Sigmoid colon (tissue), 7 donors: ENCODE data around the gene HEATR9. TPM values are rescaled to one million over a fixed set of nuclear protein-coding genes. Genes with fewer than 3 reads are reported as not detected.

ENCODE experiments used
- DNase-seq: peaks from one replicate; pipeline ENCODE4 v3.0.0-alpha.2; 2019
- H3K27ac ChIP-seq, 4 donors: fragments of 200-600 bp; sonication (generic); one replicate each; pipeline ENCODE4 v1.5.1; 2016 to 2019; ENCODE audit warnings: mild to moderate bottlenecking in 1 of 4
- H3K27me3 ChIP-seq, 3 donors: fragments of 200-600 bp; sonication (generic); one replicate each; pipeline ENCODE4 v1.5.1; 2019; ENCODE audit warnings: mild to moderate bottlenecking in 1 of 3
- H3K36me3 ChIP-seq, 4 donors: fragments of 200-600 bp; sonication (generic); one replicate each; pipeline ENCODE4 v1.5.1; 2016 to 2019
- H3K4me1 ChIP-seq, 4 donors: fragments of 200-600 bp; sonication (generic); one replicate each; pipeline ENCODE4 v1.5.1; 2017 to 2019
- H3K4me3 ChIP-seq, 4 donors: fragments of 200-600 bp; sonication (generic); one replicate each; pipeline ENCODE4 v1.5.1; 2017 to 2019; ENCODE audit warnings: mild to moderate bottlenecking in 2 of 4, moderate library complexity in 1 of 4
- H3K9me3 ChIP-seq, 4 donors: fragments of 200-600 bp in 3 of 4; sonication (generic) in 3 of 4; one replicate each; pipeline versions ENCODE4 v1.5.1 to v1.6.1; 2013 to 2019
- CTCF ChIP-seq, 4 experiments: fragments of 450-650 bp in 3 of 4; fragments of 200-600 bp in 1 of 4; IDR thresholded peaks; one replicate each; pipeline ENCODE4 v1.5.1; 2016 to 2019; ENCODE audit warnings: antibody characterized with exemption in 4 of 4, mild to moderate bottlenecking in 3 of 4, moderate library complexity in 2 of 4
- EP300 ChIP-seq, 4 donors: sonication (generic); formaldehyde crosslinking; IDR thresholded peaks; one replicate each; pipeline ENCODE4 v1.6.1; 2017; ENCODE audit warnings: antibody characterized with exemption in 4 of 4
- POLR2A ChIP-seq, 2 donors: fragments of 450-650 bp; IDR thresholded peaks; one replicate each; pipeline ENCODE4 v1.6.1; 2016; ENCODE audit warnings: antibody characterized with exemption in 2 of 2, mild to moderate bottlenecking in 2 of 2, moderate library complexity in 2 of 2
- POLR2AphosphoS5 ChIP-seq, 4 donors: sonication (generic); formaldehyde crosslinking; IDR thresholded peaks; one replicate each; pipeline ENCODE4 v1.6.1; 2017; ENCODE audit warnings: antibody characterized with exemption in 4 of 4
- WGBS, 2 donors: extraction: QIAGEN DNeasy Blood & Tissue Kit; methylation state at CpG; one replicate each; pipeline ENCODE4 v1.1.7; 2013; 5-methylcytosine and 5-hydroxymethylcytosine counted together
- intact Hi-C: fragments of 100-400 bp; cut with DNase I; formaldehyde crosslinking; loops from one replicate; pipeline ENCODE4 v1.15.1; 2023
- polyA plus RNA-seq, 3 donors: library from polyadenylated mRNA; stranded (reverse); fragments of 200-250 nt; gene quantifications; one replicate each; pipeline ENCODE4 v1.2.3, GENCODE V29; 2013
- total RNA-seq, 4 donors: library from RNA; depleted of rRNA; stranded (reverse); fragments of >200 nt; gene quantifications; one replicate each; pipeline ENCODE4 v1.1.0, GENCODE V29; 2016
- donor health status: healthy with polysubstance abuse.
- donor health status: Bipolar disorder and iron deficiency.
- donor health status: healthy.

HEATR9 gene
- total and polyA plus RNA-seq, 7 donors = 0.06 TPM; not detected in 6

- Histone ChIP-seq H3K27me3 (no peaks in the 10 kb centered on the region), H3K9me3 (no peaks in the 10 kb centered on the region), H3K36me3 (no peaks in the 10 kb centered on the region), H3K4me1 (no peaks in the 10 kb centered on the region), H3K27ac (no peak overlapping the region), H3K4me3 (no peak overlapping the region)
- TF ChIP-seq EP300 (IDR thresholded peaks at IDR 0.05) (no peak), CTCF (IDR thresholded peaks at IDR 0.05) (no peak), POLR2AphosphoS5 (IDR thresholded peaks at IDR 0.05) (no peak), POLR2A (IDR thresholded peaks at IDR 0.05) (no peak)
- DNase-seq = no peak
- 83 to 90% methylated on average over 2 of the region's 2 CpGs for WGBS, 2 donors
- intact Hi-C loops = no loop called here
Observed at GRCh38 chr17:35912942-35913341, 44.3 kb upstream of the HEATR9 start.

DNA sequence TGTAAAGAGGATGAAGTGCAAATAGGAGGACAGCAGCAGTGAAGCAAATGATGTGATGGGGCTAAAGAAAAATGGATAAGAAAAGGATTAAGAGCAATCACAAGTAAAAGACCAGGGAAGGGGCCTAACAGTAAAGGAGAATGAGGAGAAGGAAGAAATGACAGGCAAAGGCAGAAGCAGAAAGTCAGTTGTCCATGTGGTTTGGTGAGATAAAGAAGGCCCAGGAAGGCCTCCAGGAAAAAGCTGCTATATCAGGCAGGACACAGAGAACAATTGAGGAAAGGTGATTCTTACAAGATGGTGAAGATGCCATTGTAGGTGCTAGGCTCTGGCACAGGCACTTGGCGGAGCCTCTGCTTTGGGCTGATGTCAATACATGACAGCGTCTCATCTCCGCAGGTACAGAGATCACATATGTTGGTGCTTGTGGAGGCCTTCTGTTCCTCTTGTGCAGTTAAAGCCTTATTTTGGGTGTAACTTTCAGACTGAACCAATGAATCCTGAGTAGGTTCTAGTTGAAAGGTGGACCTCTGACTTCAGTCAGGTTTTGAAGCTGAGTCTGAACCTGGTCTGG, 43.7 kb upstream of the HEATR9 start:
- no peak overlapping the region for H3K27ac ChIP-seq
- H3K27me3 ChIP-seq = no peaks in the 10 kb centered on the region
- H3K4me3 ChIP-seq = no peak overlapping the region
- 97 to 98% methylated on average over 3 of the region's 3 CpGs for WGBS, 2 donors
- no peaks in the 10 kb centered on the region for H3K36me3 ChIP-seq
- intact Hi-C loops = no loop called here
- DNase-seq = no peak
- TF ChIP-seq EP300 (IDR thresholded peaks at IDR 0.05) (no peak), POLR2A (IDR thresholded peaks at IDR 0.05) (no peak), POLR2AphosphoS5 (IDR thresholded peaks at IDR 0.05) (no peak)
- no peaks in the 10 kb centered on the region for H3K9me3 ChIP-seq
- H3K4me1 ChIP-seq = no peaks in the 10 kb centered on the region

DNA sequence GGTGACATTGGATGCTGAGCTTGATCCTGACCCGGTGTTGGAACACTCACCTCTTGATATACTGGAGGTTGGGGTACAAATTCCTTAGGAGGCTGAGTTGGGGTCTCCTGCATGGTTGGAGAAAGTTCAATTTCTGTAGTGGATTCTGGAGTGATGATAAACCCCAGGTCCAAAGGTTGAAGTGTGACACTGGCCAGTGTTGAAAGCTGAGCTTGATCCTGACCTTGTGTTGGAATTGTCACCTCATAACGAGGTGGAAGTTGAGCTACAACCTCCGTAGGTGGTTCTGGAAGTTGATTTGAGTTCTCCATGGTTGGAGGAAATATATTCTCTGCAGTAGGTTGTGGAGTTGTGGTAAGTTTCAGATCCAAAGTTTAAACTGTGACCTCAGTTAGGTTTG, 40.7 kb upstream of the HEATR9 start:
- 85 to 90% methylated on average over 3 of the region's 3 CpGs for WGBS, 2 donors
- TF ChIP-seq POLR2A (IDR thresholded peaks at IDR 0.05) (no peak), POLR2AphosphoS5 (IDR thresholded peaks at IDR 0.05) (no peak), CTCF (IDR thresholded peaks at IDR 0.05) (no peak), EP300 (IDR thresholded peaks at IDR 0.05) (no peak)
- intact Hi-C loops = no loop called here

DNA sequence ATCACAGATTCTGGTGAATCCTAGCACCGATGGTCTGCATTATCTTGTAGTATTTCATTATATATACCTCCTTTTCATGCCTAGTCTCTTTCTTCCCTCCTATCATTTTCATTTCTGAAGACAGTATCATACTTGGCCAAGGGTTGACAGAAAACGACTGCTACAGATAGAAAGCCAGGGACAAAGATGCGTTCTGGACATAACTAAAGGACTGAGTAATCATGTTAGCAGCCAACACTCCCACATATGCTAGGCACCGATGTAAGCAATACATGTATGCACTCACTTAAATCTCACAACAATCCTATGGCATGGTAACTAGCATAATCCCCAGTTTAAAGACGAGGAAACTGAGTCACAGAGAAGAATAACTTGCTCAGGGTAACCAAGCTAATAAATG, 39.0 kb upstream of the HEATR9 start:
- TF ChIP-seq POLR2A (IDR thresholded peaks at IDR 0.05) = no peak
- no peak for TF ChIP-seq POLR2AphosphoS5 (IDR thresholded peaks at IDR 0.05)
- no peak for TF ChIP-seq CTCF (IDR thresholded peaks at IDR 0.05)
- no peak for TF ChIP-seq EP300 (IDR thresholded peaks at IDR 0.05)
- intact Hi-C loops = no loop called here
- no peak for DNase-seq
- no peaks in the 10 kb centered on the region for H3K27me3 ChIP-seq
- no peaks in the 10 kb centered on the region for H3K36me3 ChIP-seq
- H3K27ac ChIP-seq = no peak overlapping the region
- no peaks in the 10 kb centered on the region for H3K4me1 ChIP-seq
- 82 to 86% methylated on average over 5 of the region's 5 CpGs for WGBS, 2 donors
- H3K4me3 ChIP-seq = no peak overlapping the region
- H3K9me3 ChIP-seq = no peaks in the 10 kb centered on the region

More for the DNA sequence above, 40.7 kb upstream of the HEATR9 start:
- Histone ChIP-seq H3K36me3 (no peaks in the 10 kb centered on the region), H3K9me3 (no peaks in the 10 kb centered on the region), H3K4me3 (no peak overlapping the region), H3K4me1 (no peaks in the 10 kb centered on the region), H3K27me3 (no peaks in the 10 kb centered on the region), H3K27ac (no peak overlapping the region)
- no peak for DNase-seq

- no peak overlapping the region for H3K4me3 ChIP-seq
- intact Hi-C loops = no loop called here
- no peaks in the 10 kb centered on the region for H3K4me1 ChIP-seq
- H3K36me3 ChIP-seq = no peaks in the 10 kb centered on the region
- TF ChIP-seq POLR2A (IDR thresholded peaks at IDR 0.05) (no peak), CTCF (IDR thresholded peaks at IDR 0.05) (no peak), POLR2AphosphoS5 (IDR thresholded peaks at IDR 0.05) (no peak), EP300 (IDR thresholded peaks at IDR 0.05) (no peak)
- no peaks in the 10 kb centered on the region for H3K9me3 ChIP-seq
- no peak for DNase-seq
- WGBS, 2 donors = 63 to 74% methylated on average over 3 of the region's 3 CpGs
- no peak overlapping the region for H3K27ac ChIP-seq
- no peaks in the 10 kb centered on the region for H3K27me3 ChIP-seq
Observed at GRCh38 chr17:35906926-35907637, 38.4 kb upstream of the HEATR9 start.
